ENCODE results near the gene MAP2K3.
"Not testable (repeated sequence)": the region's sequence is repeated elsewhere in the genome, so short reads cannot be mapped to it uniquely, and the experiment has no call there.

MAP2K3 gene

DNA sequence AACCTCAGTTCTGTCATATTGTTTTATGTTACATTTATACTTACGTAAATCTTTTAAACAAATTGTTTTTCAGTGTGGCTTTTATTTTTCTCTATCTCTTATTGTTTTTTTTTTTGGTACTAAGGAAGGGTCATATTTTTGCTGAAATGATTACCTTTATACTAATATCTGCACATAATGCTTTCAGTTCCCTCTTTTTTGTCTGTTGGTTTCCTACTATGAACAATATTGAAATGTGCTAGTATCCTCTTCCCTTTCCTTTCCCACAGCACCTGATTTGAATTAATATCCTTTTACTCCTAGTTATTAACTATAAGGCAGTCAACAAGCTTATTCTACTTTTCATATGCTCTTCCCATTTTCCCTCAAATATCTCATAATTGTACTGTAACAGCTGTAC, 43.4 kb downstream of the MAP2K3 start:
- DNase-seq (ENCODE audit: low read depth in 2 of 2, low spot score in 1 of 2), result not testable (repeated sequence)

GRCh38 chr17:21328778-21329177, 44.3 kb downstream of the MAP2K3 start:
- not testable (repeated sequence) for DNase-seq (ENCODE audit: low read depth in 2 of 2, low spot score in 1 of 2)

- no peak for DNase-seq (ENCODE audit: low read depth in 2 of 2, low spot score in 1 of 2)
Observed at GRCh38 chr17:21330436-21331160, 46.1 kb downstream of the MAP2K3 start.

DNA sequence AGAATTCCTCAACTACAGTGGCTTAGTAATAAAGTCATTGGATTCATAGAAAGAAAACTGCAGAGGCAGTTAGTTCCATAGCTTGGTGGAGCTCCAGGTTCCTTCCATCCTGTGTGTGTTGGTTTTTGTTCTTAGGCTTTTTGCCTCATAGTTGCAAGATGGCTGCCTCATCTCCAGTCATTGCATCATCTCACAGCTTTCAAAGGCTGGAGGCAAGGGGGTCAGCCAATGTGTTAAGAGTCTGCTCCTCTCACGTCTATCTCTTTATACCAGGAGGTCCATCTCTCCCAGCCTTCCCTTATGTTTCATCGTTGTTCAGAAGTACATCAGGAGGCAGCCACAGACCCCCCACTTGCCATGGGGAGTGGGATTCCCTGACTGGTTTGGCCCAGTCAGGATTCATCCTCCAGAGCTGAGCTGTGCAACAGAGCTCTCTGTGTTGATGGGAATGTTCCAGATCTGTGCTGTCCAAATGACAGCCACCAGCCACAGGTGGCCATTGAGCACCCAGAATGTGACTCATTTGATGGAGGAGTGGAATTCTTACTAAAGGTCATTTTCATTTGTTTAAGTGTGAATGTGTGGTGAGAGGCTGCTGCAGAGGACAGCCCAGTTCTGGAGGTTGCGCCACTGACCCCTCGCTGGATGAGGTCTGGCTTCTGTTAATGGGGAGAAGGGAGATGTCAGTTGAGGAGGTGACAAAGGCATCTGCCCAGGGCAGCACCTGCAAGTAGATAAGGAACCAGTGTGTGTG, 52.2 kb downstream of the MAP2K3 start:
- DNase-seq (ENCODE audit: low read depth in 2 of 2, low spot score in 1 of 2), result not testable (repeated sequence)

GRCh38 chr17:21337981-21338625, 53.6 kb downstream of the MAP2K3 start:
- not testable (repeated sequence) for DNase-seq (ENCODE audit: low read depth in 2 of 2, low spot score in 1 of 2)

DNA sequence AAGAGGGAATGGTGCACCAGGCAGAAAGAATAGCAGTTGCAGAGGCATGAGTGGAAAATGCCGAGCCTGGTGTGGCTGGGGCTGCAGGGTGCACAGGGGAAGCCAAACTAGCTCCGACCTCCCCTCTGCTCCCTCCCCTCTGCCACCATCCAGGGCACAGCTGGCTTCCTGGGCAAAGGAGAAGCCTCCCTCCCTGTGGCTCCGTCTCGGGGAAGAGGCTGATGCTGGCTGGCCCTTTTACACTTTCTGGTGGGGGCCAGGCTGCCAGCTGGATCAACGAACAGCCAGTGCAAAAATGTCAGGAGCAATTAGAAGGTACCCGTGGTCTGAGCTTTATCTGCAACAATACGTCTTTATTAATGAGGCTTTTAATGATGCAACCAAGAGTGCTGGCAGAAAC, 54.5 kb downstream of the MAP2K3 start:
- no peak for DNase-seq (ENCODE audit: low read depth in 2 of 2, low spot score in 1 of 2)

GRCh38 chr17:21339571-21339970, 55.1 kb downstream of the MAP2K3 start:
- DNase-seq (ENCODE audit: low read depth in 2 of 2, low spot score in 1 of 2), result not testable (repeated sequence)

- not testable (repeated sequence) for DNase-seq (ENCODE audit: low read depth in 2 of 2, low spot score in 1 of 2)
Observed at GRCh38 chr17:21340407-21340806, 55.9 kb downstream of the MAP2K3 start.

DNA sequence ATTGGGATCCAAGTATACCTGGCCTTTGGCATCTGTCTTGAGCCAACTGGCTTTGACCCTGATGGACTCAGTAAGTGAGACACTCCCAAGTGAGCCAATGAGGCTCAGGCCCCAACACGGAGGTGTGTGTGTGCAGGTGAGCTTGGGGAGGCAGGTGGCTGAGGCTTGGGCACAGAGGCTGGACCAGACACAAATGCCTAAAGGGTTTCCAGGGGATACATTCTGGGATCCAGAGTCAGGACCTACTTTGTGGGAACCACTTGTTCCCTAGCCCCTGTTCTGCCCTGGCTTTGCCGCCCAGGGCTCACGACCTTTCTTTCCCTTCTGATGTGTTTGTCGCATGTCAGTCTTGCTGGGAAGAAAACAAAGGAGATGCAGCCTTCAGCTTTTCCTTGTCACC, 56.8 kb downstream of the MAP2K3 start:
- DNase-seq (ENCODE audit: low read depth in 2 of 2, low spot score in 1 of 2), result not testable (repeated sequence)

DNA sequence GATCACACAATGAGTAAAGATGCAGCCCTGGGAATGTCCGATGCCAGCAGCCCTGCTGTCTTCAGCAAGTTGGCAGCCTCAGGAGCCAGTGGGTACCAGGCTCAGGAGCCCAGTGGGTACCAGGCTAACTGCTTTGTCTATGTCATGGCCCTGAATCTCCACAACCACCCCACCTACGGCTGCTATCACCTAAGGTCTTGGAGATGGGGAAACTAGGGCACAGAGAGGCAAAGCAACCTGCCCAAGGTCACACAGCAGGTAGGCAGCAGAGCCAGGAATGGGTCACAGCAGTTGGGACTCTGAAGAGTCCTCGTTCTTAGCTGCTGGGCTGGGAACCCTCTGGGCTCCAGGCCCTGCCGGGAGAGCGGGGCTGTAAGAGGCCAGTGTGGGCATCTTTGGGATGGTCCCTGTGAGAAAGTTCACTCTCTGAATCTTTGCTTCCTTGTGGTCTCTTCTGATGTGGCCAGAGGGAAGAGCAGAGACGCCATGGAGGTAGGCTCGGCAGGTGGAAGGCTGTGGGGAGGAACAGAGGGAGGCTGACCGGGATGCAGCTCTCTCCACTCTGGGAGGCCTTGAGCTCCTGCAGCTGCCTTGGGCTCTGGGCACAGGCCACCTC, 57.5 kb downstream of the MAP2K3 start:
- not testable (repeated sequence) for DNase-seq (ENCODE audit: low read depth in 2 of 2, low spot score in 1 of 2)

DNA sequence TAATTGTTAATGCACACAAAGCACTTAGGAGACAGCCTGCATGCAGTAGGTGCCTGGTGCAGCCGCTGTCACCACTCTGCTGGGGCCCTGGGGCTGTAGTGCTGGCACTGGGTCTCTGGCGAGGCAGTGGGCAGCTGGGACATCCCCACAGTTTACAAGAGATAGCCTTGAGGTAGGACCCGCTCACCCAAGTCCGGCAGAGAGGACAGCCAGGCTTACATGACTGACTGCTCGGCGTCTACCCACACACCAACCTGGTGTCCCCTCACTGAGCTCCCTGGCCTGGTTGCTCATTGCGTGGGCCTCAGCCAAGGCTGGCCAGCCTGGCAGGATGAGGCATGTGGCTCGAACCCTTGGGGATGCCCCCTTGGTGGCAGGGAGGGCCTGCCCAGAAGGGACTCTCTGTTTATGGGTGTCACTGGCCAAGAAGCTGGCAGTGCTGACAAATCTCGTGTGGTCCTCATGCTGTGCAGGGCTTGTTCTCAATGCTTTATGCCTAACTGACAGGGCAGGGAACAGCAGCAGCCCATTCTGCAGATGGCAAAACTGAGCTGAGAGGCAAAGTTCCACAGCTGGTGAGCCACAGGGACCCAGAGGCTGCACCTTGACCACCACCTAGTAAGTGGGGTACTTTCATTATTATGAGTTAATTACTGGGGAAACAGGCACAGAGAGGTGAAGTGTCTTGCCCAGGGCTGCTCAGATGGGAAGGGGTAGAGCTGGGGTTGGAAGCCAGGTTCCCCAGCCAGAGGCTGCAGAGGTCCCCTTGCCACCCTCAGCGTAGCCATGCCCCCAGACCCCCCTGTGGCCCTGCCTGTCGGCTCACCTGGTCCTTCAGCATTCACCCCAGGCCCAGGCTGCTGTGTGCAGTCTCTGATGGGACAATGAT, 58.8 kb downstream of the MAP2K3 start:
- not testable (repeated sequence) for DNase-seq (ENCODE audit: low read depth in 2 of 2, low spot score in 1 of 2)

DNA sequence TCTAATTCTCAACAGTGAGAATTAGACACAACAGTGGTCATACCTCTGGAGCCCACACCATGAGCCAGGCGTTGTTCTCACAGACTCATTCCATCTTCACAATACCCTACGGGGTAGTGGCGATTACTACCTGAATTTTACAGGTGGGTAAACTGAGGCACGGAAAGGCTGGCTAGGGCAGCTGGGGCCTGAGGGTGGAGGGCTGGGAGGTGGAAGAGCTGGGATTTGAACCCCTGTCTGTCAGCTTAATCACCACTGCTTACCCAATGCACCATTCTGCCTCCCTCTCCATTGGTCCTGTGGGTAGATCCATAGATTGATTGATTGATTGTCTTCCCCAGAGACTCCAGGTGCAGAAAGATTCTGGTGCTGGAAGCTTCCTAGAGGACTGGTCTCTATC, 60.3 kb downstream of the MAP2K3 start:
- not testable (repeated sequence) for DNase-seq (ENCODE audit: low read depth in 2 of 2, low spot score in 1 of 2)

DNA sequence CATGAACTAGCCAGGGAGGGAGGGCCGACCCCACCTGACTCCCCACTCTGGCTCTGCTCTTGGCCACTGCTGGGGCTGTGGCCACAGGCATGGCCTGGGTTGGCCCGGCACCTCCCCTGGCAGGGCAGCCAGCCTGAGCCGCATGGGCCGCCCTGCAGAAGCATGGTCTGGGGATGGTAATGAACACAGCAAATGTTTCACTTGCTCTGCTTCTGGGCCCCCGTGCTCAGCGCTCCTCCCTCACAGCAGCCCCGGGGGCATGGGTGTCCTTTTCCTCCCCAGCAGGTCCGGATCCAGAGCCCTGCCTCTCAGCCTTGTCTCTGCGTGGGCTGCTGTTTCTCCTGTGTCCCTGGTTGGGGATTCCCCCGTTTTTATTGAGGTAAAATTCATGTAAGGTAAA, 60.7 kb downstream of the MAP2K3 start:
- no peak for DNase-seq (ENCODE audit: low read depth in 2 of 2, low spot score in 1 of 2)

DNA sequence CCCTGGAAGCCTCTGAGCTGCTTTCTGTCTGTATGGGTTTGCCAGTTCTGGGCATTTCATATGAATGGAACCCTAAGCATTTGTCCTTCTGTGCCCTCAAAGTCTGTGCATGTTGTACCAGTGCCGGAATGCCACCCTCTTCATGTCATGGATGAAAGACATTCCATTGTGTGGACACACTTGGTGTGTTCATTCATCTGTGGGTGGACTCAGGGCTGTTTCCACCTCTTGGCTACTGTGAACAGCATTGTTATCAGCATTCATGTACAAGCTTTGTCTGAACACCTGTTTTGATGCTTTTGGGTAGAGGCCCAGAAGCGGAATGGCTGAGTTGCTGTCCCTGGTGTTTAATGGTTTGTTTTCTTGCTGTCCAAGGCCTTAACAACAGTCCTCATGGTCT, 61.6 kb downstream of the MAP2K3 start:
- DNase-seq (ENCODE audit: low read depth in 2 of 2, low spot score in 1 of 2), result not testable (repeated sequence)

- not testable (repeated sequence) for DNase-seq (ENCODE audit: low read depth in 2 of 2, low spot score in 1 of 2)
Observed at GRCh38 chr17:21346651-21347250, 62.2 kb downstream of the MAP2K3 start.

- DNase-seq (ENCODE audit: low read depth in 2 of 2, low spot score in 1 of 2), result not testable (repeated sequence)
Observed at GRCh38 chr17:21347660-21348059, 63.1 kb downstream of the MAP2K3 start.

- not testable (repeated sequence) for DNase-seq (ENCODE audit: low read depth in 2 of 2, low spot score in 1 of 2)
Observed at GRCh38 chr17:21348081-21348925, 63.8 kb downstream of the MAP2K3 start.

DNA sequence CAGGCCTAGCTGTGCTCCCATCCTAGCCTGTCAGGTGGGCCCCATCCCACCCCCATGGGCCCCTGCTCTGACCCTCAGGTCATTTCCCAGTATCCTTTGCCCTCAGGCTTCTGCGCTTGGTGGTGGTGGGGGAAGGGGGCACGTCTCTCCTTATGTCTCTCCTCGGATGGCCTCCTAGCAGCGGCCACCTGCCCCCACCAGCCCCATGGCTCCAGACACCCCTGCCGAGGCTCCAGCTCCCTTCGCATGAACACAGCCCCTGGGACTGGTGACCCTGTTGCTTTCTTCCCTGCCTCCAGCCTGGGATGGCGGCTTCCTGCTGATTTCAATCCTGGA, 64.4 kb downstream of the MAP2K3 start:
- DNase-seq (ENCODE audit: low read depth in 2 of 2, low spot score in 1 of 2), result not testable (repeated sequence)

DNA sequence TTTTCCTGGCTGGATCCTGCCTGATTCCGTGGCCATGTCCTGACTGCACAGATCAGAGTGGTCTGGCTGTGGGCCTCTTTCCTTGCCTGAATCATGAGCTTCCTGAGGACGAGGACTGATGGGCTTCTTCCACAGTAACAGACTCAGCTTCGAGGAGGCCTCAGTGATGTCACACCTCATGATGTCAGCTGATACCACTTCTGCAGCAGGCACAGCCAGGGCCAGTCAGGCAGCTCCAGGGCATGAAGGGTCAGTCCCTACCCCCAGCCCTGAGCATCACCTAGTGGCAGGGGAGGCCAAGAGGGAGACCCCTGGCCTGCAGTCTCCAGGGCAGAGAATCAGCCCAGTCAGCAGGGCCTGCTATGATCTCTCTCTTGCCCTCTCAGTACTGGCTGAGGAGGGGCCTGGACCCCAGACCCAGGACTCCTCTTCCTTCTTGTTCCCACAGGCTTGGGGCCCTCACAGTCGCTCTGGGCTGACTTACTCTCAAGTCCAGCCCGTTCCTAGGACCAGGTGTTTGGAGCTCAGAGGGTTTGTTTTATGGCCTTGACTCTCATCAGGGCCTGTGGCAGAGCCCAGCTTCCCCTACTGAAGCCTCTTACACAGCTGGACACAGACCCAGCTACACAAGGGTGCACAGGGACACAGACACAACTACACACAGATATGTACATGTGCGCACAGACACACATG, 65.0 kb downstream of the MAP2K3 start:
- DNase-seq (ENCODE audit: low read depth in 2 of 2, low spot score in 1 of 2), result not testable (repeated sequence)

All from stimulated activated CD8-positive, alpha-beta memory T cell treated with anti-CD3 and anti-CD28 coated beads, Interleukin-4, amount 100 ng/mL, for 1 hour (primary cell).